Stimulated activated CD8-positive, alpha-beta memory T cell treated with anti-CD3 and anti-CD28 coated beads, Interleukin-15, amount 100 ng/mL, for 24 hours (primary cell): Measurements from ENCODE around the gene WAPL.

Source experiments
- DNase-seq: peaks from one replicate; pipeline ENCODE4 v3.0.0-alpha.2; 2020; ENCODE audit warnings: low read depth

WAPL gene

DNA sequence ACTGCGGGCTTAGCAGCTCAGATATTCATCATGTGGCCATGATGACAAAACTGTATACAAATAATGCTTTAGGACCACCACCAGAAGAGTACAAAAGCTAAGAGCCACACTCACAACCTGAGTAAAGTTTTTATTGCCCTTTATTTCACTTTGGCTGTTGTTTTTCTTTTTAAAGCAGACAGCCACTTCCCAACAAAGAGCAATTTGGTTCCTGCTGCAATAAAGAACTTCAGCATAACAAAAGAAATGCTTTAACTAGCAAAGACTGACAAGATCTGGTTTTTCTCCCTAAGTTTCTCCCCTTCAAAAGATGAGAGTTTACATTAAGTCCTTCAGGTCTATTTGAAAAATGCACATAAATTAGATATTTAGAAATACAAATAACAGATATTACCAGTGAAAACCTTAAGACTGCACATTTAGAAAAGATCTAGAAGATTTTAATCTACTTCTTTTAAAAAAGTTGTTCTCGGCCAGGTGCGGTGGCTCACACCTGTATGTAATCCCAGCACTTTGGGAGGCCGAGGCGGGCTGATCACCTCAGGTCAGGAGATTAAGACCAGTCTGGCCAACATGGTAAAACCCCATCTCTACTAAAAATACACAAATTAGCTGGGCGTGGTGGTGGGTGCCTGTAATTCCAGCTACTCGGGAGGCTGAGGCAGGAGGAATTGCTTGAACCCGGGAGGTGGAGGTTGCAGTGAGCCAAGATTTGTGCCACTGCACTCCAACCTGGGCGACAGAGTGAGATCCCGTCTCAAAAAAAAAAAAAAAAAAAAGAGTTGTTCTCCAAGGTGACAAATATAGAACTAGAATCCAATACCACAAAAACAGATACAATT, 59.4 kb downstream of the WAPL start:
- no peak for DNase-seq

DNA sequence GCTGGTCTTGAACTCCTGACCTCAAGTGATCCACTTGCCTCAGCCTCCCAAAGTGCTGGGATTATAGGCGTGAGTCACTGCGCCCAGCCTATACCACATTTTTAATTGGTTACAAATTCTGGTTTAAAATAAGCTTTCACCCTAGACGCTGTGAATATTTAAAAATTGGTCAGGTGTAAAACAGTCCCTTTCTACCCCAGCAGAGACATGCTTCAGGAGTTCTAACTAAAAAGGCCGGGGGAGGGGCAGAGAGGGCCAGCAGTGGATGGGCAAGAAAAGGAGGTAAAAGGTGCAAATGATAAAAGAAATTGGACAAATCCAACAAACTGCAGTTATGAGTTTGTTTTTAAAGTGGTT, 70.0 kb downstream of the WAPL start:
- DNase-seq: no peak

DNA sequence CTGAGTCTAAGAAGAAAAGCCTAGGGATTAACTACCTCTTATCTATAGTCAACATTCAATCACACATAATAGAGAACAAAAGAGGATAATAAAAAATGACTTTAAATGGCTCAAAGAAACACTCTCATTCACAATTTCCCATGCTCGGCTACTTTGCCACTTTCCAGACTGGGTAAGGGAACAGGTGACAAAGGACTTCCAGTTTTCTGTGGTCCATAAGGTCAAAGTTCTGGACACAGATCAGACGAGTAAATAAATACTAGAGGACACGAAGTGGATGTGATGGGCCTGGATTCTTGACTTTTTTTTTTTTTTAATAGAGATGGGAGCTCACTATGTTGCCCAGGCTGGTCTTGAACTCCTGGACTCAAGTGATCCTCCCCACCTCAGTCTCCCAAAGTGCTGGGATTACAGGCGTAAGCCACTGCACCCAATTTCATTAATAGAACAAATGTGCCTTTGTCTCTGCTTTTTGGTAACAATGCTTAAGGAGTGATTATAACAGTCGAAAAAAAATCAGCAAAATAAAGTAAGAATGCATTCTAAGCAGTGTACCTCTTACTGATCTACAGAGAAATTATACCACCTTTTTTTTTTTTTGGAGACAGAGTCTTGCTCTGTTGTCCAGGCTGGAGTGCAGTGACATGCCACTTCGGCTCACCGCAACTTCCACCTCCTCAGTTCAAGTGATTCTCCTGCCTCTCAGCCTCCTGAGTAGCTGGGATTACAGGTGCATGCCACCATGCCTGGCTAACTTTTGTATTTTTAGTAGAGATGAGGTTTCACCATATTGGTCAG, 70.6 kb downstream of the WAPL start:
- no peak for DNase-seq

DNA sequence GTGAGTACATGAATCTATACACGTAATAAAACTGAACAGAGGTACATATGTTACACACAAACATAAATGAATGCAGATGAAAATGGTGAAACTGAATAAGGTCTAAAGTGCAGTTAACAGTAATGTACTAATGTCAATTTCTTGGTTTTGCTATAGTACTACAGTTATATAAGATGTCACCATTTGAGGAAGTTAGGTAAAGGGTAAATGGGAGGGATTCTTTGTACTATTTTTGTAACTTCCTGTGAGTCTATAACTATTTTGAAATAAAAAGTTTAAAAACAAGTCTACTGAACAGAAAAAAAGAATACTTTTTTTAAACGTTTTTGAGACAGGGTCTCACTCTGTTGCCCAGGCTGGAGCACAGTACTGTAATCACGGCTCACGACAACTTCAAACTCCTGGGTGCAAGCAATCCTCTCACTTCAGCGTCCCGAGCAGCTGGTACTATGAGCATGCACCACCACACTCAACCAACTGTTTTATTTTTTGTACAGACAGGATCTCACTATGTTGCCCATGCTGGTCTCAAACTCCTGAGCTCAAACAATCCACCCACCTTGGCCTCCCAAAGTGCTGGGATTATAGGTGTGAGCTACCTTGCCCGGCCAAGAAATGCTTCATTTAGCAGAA, 71.5 kb downstream of the WAPL start:
- DNase-seq: no peak

DNA sequence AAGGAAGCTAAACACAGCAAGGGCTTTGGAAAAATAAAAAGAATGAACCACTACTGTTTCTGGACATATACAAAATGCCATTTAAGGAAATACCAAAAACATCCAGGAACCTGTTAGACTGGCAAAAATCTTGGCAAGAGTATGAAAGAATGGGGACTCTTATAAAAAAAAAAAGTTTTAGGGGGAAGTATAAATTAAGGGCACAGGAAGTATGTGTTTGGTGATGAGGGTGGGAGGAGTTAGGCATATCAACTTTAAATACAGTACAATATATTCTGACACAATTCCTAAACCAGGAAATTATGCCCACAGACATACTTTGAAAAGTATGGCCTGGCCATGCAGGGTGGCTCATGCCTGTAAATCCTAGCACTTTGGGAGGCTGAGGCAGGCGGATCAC, 74.2 kb downstream of the WAPL start:
- DNase-seq: no peak

DNA sequence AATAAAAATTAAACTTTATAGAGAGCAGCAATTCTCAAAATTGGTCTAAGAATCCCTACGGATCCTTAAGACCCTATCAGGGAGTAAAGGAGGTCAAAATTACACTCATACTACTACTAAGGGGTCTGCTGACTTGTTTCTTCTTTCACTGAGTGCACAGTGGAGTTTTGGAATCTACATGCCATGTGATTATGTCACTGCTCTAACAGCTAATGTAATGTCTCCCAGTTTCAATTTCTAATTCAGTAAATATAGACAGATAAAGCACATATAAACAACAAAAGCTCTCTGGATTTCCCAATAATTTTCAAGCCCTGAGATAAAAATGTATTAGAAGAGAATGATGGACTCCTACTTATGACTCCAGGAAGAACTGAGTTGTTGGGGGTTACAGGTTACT, 74.6 kb downstream of the WAPL start:
- no peak for DNase-seq

DNA sequence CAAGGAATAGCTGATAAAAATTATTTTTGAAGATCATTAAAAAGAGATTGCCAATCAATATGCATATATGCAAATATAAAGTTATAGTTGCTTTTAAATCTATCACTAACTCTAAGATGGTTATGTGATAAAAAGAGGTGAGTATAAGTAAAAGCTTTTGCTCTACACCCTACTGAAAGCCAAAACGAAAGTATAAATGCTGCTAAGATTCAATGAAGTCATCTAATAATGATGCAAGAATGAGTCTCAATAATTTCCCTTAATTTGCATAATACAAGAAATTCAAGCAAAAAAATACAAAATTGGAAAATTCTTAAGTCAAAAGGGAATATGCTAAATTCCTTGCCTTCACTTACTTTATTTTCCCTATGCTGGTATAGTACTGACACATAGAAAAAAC, 75.2 kb downstream of the WAPL start:
- DNase-seq: no peak

DNA sequence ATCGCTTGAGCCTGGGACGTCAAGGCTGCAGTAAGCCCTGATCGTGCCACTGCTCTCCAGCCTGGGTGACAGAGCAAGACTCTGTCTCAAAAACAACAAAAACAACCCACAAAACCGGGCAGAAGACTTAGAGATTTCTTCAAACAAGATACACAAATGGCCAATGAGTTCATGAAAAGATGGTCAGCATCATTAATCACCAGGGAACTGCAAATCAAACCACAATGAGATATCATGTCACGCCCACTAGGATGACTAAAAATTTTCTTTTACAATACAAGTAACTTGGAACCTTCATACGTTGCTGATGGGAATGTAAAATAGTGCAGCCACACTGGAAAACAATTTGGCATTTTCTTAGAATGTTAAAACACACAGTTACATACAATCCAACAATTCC, 77.7 kb downstream of the WAPL start:
- no peak for DNase-seq

DNA sequence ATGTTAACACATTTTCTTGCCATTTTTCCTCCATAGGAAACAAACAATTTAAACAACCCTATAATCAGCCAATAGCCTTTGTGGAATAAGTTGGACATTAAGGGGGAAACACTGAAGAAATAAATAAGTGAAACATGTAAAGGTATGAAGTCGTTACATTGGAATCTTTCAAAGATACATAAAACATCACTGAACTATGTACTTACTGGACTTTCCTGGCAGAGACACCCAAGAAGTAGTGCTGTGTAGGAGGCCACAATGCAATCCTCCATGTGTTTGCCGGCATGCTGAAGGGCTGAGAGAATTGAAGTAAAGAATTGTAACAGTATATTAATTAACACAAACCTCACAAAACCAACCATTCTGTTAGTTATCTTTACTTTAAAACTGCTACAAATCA, 78.5 kb downstream of the WAPL start:
- DNase-seq: no peak

DNA sequence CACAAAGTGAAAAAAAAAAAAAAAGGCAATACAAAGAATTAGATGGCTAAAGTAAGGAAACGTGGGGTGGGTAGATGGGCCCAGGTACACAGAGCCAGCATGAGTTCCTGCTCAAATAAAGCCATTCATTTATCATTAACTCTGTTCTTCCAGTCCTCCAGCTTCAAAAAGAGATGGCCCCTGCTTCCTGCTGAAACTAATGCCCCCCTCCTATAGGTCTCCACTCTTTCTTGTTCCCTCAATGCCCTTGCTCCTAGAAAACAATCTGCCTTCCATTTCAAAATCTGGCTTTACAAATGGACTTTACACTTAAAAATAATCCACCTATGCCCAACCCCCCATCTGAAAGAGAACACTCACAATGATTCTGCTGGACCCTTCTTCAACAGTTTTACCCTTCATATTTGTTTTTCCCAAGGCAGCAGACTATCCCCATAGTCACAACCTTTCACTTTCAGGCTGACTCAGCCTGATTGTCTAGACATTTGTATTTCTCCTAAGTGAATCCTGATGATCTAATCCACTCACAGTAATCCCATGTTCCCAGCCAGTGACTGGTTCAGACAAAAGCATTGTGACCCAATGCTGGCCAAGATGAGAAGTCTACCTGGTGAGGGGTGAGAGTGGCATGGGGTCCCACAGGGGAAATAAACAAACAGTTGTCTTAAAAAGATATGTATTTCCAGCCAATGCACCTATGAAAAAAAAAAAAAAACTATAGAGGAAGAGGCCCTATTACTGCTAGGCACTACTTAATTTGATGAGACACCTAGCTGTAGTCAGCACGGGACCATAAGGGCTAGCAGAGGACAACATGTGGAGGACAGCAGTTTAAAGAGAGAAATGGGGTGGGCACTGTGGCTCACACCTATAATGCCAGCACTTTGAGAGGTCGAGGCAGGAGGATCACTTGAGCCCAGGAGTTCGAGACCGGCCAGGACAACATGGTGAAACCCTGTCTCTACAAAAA, 80.4 kb downstream of the WAPL start:
- DNase-seq: no peak

DNA sequence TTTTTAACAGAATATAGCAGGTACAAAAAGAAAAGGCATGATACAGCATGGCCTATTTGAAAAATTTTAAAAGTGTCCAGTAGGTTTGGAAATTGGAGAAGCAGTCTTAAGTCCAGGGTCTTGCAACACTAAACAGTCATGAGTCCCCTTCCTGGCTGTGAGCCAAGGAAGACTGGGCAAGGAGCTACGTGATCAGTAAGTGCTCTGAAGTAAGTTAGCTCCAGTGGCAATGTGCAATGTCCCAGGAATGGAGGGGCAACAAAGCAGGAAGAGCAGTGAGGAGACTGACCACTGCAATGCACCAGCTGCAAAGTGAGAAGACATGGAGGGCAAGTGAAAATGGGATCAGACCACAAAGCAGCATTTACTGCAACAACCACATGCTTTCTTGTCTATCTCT, 82.0 kb downstream of the WAPL start:
- no peak for DNase-seq

DNA sequence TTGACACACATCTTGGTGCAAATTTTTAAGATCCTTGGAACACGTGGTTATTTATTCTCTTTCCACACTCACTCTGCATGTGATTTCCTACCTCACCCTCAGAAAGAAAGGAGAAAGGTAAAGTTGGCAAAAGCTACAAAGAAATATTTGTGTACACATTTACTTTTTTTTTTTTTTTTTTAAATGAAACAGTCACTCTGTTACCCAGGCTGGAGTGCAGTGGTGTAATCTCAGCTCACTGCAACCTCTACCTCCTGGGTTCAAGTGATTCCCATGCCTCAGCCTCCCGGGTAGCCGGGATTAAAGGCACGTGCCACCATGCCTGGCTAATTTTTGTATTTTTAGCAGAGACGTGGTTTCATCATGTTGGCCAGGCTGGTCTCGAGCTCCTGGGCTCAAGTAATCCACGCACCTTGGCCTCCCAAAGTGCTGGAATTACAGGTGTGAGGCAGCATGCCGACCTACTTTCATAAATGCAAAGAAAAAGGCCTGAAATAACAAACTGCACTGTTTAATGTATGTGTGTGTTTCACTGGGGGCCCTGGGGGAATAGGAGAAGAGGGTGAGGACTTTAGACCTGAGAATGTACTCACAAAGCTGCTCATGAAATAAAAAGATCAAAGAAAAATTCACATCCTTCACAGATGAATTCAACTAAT, 83.4 kb downstream of the WAPL start:
- DNase-seq: no peak

DNA sequence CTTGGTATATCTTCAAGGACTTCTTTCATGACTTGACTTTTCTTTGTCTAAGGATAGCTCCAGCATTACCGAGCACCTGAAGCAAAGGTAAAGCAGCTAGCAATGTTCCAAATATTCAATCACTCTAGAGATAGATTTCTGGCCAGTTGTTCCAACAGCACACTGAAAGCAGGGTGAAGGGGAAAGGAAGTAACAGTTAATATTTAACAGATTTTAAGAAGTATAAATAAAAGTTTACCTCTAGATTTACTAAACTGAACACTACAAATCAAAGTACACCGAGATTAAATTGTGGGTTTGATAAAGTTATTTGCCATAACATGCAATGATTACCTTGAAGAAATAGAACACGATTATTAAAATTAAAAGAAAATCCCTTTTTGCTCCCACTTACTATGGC, 84.1 kb downstream of the WAPL start:
- DNase-seq: no peak

DNA sequence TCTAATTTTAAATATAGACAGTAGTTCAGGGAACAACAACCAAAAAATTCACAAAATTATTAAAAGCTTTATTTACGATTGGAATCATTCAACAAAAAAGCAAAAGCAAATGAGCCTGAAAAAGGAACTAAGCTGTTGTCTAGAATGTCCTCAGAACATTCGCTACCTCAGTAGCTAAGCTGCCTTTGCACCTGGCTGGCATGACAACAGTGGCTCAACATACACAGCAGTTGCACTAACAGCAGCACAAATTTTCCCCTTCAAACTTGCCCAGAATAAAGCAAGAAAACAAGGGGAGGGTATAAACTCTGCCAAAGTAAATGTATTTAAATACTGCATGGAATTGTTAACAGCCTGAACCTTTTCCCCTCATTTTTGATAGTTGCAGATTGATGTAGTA, 84.6 kb downstream of the WAPL start:
- DNase-seq: no peak

DNA sequence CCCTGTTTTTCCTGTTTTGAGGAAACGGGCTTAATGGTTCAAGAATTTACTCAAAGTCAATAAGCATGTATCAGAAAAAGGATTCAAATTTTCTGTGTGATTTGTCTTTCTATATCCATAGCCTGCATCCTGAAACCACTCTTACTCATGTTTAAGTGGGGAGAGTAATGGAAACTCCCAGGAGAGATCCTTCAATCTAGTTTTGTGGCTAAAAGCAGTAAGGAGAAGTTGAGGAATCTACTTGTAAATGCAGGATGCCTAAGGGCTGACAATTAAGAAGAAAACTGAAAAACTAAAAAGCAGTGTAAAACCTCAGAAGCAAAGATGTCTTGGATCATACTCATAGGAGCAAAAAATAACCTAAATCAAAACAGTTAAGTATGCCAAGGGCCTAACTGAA, 86.9 kb downstream of the WAPL start:
- no peak for DNase-seq

DNA sequence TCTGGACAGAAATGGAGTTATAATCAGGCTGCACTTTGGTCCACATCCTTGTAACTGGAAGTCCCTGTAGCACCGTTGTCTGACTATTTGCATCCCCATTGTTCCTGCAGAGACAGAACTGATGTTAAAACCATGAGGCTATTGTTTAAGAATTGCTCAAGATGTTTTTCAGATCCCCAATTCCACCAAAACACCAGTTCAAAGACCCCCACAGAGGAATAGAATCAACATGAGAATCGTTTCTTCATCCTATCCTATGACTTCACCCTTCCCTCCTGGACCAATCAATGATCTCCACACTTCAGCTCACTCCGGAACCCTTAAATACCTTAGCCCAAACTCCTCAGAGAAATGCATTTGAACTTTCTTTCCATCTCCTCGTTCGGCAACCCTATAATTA, 97.9 kb downstream of the WAPL start:
- DNase-seq: no peak

DNA sequence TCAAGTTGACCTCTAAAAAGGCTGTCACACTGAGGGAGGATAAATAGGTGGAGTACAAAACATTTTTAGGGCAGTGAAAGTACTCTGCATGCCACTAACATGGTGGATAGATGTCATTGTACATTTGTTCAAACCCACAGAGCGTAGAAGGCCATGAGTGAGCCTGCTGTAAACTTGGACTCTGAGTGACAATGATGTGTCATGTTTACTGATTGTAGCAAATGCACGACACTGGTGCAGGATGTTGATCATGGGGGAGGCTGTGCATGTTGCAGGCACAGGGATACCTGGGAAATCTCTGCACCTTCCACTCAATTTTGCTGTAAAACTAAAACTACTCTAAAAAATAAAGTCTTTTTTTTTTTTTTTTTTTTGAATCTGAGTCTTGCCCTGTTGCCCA, 102.5 kb downstream of the WAPL start:
- no peak for DNase-seq

DNA sequence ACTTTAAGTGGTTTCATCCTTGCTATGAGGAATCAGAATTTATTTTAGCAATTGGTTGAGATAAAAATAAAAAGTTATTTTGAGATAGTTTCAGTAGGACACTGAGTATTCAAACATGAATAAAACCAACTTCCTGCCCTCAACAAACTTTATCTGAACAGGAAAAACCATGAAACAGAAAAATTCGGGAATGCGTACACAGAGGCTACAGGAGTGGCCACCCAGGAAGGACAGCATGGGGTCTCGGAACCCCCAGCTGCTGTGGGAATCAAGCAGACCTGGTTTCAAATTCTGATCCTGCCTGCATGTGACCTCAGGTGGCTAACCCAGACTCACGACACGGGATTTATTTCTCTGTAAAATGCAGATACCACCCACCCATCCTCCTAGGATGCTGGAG, 106.0 kb downstream of the WAPL start:
- no peak for DNase-seq

DNA sequence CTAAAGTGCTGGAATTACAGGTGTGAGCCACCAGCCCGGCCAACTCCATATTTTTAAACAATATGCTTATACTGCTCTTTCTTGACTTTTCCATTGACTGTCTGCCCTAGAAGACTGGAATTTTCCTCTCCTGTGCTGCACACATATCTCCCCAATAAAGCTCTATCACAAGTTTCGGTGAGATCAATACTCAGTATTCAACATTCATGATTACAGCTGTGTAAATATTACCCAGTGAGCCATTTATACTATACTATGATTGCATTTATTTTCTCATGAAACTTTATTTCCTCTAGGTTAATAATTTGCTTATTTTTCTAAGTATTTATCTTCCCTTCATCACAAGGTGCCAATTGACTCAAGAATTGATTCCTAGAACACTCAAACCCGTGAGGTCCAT, 106.5 kb downstream of the WAPL start:
- no peak for DNase-seq

DNA sequence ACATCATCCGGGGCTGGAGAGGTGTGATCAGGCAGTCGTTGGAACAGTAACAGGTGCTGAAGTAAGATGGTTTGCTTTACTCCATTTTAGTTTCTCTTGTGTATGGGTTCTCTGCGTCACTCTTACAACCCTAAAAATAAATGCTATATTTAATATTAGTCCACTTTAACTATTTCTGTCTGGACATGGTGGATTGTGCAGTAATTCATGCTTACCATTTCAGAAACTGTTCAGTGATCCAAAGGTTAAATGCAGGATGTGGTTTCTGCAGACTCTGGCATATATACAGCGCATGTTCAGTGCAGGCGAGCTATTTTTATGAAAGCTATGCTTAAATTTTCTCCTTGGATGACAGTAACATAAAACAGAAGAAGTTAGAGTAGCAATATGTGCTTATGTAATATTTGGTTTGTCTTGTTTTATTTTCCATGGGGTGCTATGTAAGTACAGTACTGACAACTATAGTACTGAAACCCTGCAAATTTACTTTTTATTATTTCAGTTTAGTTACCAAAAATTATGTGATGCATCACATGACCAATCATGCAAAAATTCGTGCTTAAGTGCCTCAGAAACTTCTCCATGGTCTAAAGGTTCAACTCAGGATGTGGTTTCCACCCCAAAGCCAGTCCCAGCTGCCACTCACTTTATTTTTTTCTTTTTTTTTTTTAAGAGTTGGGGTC, 108.4 kb downstream of the WAPL start:
- DNase-seq: no peak
